ENCODE results near the gene HHAT.

The HHAT gene

DNA sequence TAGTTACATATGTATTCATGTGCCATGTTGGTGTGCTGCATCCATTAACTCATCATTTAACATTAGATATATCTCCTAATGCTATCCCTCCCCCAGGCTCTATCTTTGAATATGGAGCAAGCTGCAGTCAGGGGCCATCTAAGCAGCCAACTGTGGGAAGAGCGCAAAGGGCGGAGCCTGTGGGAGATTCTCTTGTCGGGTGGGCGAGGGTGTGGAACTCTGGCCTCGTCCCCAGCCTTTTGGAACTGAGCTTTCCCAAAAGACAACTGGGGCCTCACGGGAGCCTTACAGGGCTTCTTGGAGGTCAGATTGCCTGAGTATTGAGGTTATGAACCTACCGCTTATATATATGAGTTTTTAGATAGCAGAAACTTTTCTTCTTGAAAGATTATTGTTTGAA, 117.2 kb downstream of the HHAT start:
- no peak for DNase-seq

DNA sequence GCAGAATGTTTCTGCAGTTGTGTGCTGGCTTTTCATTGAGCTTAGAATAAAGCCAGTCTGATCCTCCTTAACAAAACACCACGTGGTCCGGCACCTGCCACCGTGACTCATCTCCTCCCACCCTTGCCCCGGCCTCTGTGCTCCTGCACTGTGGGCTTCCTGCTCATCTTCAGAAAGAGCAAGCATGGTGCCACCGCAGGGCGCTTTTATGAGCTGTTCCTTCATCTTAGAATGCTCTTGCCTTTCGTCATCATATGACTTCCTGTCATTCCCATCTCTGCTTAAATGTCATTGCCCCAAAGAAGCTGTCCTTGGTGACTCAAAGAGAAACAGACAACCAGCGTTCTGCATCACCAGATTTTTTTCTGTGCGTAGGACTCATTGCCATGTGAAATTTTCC, 117.8 kb downstream of the HHAT start:
- peak; percentile 37 to 74 (median 72) for DNase-seq

DNA sequence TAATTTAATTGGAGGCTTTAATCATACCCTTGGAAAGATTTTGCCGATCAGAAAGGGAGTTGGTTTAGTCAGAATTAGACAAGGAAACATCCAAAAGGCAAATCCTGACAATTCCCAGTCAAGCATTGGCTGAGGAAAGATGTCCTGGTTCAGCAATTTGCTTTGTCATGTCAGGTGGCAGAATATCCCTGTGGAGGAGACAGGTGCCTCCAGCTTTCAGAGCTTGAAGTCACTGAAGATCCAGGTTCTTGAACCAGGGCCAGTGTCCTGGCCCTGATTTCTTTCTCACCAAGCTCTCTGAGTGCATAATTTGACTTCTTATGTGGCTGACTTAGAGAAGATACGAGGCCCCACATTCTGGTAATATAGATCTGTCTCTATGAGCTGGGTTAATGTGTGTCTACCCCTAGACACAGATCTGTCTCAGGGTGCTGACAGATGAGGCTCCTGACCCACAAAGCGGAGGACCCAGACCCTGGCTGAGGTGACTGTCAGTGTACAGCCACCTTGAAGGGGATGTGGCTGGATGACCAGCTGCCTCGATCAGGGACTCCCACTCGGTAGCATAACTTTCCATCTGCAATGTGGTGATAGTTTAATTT, 118.9 kb downstream of the HHAT start:
- no peak for DNase-seq

DNA sequence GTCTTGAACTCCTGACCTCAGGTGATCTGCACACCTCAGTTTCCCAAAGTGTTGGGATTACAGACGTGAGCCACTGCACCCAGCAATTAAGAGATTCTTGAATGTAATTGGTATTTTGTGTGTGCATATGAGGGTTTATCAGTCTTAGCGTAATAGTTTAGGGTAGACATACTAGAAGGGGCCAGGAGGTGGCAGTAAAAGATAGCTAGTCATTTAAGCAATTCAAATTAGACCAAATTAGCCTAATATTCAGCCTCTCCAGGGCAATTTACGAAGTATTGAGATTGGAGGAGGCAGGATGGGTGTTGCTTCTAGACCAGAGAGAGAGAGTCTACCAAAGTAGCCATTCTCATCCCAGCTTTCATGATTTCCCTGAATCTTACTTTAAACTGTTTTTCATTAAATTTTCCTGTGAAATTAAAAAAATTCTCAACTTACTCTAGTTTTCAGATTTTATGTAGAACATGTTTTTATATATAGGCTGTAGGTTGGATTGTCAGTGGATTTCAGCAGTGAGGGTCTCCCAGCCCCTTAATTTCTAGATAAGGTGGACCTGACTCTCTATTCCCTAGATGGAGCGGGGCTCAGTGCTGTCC, 119.7 kb downstream of the HHAT start:
- peak; percentile 38 to 54 (median 52) for DNase-seq

DNA sequence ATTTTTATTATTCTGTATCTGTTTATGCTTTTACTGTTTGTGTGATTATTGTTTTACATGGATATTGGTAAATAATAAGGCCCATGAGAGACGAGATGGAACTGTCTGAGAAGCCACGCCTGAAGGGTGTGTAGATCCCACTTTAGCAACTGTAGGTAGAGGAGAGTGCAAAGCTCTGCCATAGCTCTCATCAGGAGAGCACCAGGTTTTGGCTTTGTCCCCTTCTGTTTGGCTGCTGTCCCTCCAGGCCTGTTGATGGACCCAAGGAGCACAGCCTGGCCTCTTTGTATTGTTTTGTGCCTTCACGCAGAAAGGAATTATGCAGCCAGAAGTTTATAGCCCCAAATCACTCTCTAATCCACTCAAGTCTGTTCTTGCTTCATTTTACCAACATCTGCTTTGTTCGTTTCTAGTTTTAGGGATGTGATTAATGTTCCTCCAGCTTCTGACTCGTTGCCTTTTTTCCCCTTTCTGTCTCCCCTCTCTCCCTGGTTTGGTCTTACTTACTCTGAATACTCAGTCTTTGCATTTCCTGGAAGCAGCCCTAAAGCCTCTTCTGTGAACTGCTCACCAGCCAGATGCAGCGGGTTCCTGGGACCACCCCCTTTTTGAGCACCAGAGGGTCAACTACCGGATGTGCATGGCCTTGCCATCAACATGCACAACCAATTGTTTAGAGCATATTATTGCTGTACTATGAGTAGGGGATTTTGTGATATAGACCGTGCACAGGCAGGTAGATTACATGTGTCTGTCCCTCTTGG, 127.3 kb downstream of the HHAT start:
- DNase-seq = peak in 2 of 4 experiments; percentile 15 to 16

DNA sequence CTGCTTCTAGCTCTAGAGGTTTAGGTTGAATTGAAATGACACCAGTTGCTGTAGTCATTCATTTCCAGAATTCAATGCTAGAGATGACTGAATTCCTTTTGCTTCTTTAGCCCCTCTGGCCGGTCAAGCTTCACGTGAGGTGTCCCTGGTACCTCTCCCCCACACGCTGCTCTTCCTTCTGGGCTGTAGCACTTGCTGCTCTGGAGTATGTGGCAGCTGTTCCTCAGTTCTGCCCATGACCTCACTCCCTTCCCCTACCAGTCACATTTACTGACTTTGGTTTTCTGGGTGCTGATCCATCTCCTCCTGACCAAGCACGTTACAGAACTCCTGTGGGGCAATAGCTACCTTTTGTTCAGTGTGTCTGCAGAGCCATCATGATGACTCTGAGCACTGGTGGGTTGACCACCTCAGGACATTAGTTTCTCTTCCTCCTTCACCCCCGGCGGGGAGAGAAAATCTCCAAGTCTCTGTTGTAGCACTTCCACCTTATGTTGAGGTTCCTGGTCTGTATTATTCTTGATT, 128.1 kb downstream of the HHAT start:
- DNase-seq = peak; percentile 56 to 84 (median 74)

DNA sequence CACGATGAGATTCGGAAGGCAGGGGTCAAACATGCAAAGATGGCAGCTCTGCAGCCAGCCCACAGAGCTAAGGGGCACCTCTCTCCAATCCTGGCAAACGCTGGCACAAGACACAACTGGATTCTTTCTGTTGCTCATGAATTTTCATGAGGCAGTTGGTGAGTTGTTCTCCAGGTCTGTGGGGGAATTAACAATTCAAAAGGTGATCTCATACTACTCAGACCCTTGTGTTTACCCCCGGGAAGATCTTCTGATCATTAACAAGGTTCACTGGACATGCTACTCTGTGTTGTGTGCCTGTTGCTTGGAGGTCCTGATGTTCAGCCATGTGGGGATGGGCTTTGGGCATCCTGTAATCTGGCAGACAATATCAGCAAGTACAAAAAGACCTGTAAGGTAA, 128.9 kb downstream of the HHAT start:
- no peak for DNase-seq

DNA sequence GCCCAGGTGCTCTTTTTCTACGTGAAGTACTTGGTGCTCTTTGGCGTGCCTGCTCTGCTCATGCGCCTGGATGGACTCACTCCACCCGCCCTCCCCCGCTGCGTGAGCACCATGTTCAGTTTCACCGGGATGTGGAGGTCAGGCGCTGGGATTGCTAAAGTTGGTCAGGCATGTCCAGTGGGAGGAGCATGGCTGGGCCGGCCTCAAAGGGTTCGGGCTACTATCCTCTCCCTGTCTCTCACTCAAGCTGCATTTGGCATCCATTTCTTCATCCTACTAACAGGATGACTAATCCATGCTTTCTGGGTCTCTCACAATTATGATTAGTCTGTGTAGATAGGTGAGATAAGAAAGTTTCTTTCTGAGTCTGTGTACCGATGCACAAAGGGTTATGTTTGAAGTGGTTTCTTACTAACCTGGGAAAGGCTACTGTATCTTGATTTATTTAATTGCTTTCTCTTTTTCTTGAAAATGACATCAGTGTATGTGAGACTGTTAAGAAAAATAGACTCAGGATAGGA, 135.9 kb downstream of the HHAT start:
- DNase-seq = no peak

DNA sequence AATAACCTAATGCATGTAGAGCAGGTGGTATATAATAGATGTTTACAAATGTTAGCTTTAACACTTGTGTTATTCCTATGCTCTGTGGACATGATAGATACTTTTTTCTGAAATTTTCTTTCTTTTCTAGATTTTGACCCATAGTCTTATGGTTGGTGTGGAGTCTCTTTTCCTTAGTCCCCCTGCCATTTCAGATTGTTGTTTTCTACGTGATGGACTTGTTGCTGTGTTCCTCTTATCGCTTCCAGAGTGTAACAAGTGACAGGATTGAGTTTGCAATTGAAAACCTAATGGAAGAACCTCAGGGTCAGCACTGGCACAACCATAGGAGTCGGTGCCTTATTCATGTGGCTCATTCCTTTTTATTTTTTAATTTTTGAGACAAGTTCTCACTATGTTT, 136.4 kb downstream of the HHAT start:
- DNase-seq = no peak

DNA sequence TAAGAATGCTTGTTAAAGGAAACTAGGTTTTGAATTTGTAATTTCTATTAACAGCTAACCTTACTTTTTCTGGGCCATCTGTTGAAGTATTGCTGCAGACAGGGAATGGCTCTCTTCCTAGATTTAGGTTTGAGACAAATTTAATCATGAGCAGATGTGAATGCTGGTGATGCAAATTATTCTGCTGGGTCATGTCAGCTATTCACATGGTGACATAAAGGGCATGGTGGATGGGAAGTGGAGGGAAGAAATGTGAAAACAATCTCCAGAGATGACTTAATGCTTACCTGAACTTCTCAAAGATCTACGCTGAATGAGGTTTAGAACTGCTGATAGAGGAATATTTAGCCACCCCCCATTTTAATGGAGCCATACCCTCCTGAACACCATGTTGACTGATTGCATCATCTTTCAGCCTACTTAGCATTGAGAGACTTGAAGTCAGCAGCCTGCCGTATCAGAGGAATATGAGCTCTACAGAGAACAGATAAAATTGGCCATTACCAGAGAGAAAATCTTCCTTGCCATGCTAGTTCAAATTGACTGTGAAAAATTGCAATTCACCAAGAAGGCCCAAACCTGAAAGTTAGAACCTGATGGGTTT, 138.8 kb downstream of the HHAT start:
- no peak for DNase-seq

DNA sequence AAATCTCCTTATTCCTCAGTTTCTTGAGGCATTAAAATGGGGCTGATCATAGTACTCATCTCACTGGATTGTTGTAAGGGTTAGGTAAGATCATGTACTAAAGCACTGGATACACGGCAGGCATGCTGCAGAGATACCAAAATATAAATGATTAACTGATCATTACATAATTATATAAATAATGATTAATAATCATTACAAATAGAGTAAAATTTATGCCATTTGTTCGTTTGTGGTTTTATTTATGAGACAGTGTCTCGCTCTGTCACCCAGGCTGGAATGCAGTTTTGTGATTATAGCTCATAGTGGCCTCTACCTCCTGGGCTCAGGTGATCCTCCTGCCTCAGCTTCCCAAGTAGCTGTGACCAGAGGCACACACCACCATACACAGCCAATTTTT, 140.7 kb downstream of the HHAT start:
- DNase-seq = no peak

DNA sequence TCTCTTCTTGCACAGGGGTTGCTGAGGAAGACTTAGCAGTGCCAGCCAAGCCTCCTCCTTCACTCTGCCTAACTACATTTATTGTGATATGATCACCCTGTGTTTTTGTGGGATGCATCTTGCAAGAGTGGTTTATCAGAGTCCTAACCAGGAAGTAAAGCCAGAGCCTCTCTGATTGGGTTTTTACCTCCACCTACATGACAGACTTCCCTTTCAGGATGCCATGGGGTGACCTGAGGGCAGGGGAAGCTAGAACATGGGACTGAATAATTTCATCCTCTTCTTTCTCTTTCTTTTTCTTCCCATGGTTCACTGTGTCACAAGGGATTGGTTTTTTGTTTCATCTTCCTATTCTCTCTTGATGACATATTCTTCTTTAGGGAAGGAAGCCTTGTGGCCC, 146.6 kb downstream of the HHAT start:
- peak; percentile 13 to 61 (median 46) for DNase-seq

DNA sequence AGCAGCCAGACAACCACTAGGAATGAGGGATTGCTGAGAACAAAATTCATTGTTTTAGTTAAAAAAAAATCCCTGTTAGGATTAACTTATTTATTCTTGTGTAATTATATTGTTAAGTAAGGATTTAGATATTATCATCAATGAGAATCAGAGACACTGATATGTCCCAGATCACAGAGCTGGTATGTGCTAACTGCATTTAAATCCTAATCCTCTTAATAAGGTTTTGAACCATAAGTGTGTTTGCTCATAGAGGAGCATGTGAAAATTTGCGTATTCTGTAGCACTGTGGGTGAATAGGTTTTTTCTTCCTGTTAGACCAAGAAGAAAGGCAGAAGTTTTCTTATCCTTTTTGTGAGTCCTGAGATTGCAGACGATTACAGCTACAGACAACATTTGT, 147.1 kb downstream of the HHAT start:
- no peak for DNase-seq

DNA sequence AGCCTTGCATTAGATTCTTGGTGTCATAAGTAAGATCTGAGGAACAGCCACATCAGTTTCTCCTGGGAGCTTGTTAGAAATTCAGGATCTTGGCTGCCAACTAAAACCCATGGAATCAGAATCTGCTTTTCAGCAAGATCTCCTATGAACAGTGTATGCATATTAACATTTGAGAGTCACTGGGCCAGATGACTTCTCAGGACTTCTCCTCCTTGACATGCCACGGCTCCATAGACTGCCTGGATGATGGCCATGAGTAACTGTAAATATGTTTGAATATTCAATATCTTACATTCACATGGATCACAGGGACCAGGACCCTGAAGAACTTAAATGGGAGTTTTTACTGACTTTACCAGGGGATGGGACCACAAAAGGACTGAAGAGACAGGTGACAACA, 148.0 kb downstream of the HHAT start:
- no peak for DNase-seq

DNA sequence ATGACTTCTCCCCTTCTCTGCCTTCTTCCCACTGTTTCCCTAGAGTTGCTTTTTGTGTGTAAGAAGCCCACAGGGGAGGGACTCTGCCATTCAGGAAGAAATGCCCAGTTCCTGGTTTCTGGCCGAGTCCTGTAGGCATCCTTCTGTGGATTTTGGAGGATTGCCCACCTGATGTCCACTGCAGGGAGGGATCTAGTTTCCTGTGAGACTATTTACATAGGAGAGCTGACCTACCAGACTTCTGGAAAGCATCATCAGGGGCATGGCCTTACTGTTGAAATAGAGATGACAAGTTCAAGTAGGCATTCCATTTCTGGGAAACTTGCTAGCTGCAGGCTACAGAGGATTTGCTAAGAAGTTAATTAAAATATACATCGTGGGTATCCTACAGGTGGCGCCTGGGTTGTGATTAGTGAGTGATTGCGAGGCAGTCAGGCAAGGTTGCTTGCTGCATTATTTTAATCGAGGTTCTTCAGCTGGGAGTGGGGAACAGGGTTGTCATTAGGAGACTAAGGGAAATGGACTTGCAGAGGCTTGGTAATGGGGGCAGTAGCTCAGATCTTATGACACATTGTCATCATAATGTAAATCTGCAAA, 148.7 kb downstream of the HHAT start:
- DNase-seq = no peak

DNA sequence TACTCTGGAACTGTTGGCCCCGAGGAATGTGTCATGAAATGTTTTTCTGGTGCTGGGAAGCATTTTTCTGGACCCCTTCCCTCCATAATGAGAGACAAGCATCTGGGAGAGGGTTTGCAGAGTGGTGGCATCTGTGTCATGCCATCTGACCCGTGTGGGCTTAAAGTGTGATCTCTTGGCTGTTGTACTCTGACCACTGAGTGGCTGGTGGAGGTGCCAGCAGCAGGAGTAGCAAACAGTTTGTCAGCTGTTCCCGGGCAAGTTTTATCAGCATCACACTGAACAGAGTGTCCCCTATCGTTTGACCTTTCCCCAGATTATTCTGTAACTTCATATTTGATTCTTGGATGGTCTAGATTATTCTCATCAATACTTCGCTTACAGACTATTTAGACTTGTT, 150.1 kb downstream of the HHAT start:
- DNase-seq = no peak

DNA sequence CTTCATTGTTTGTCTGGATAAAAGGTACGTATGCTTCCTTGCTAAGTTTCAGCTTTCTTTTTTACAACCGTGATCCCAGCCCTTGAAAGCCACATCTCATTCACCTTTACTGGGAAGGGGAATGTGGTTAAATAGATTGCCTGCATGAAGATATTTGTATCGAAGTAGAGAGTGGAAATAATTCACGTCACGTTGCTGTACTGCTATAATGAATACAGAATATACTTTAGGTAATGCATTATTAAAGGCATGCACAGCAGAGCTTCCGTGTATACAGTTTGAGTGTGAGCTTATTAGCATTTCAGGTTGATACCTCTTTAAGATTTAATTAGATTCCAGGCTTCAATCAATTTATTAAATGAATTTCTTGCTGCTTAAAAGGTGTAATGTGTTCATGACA, 153.8 kb downstream of the HHAT start:
- no peak for DNase-seq

DNA sequence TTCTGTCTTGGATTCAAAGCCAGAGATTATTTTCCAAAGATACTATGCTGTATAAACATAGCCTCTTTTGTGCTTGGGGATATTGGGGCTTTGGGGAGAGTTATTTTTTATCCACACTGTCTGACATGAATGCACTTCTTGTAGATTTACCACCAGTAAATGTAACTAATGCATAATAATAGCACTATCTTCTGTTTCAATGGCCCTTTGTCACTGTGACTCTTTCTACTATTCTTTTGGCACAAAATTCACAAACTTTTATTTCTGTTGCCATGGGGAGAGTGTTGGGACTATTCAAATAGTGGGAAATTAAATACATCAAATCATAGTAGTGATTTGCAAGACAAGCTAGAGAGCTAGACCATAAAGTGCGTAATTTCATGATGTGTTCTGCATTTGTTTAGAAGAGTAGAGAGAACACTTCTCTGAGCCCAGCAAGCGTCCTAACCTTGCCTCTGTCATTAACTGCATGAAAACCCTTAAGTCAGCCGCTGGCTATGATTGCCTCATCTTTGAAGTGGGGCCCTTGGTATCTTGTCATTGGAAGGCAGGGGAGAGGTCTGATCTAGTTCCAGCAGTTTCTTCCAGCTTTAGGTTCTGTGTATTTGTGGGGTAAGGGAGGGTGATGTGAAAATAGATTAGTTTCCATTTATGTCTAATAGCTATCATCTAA, 154.4 kb downstream of the HHAT start:
- no peak for DNase-seq

DNA sequence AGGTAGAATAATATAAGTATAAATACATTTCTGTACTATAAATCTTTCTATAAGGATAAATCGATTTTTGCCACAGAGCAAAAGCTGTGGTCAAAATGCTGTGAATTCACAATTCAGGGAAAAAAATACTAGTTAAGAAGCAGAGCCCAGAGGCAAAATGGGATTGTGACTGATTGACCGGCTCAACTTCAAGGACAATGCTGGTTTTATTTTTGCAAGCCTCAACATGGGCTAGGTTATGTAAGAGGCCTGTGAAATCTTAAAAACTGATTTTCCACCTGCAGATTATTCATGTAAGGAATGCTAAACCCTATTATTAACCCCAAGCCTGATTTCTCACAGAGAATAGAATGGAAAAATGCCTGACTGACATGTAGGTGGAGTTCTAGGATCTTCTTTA, 155.1 kb downstream of the HHAT start:
- no peak for DNase-seq

DNA sequence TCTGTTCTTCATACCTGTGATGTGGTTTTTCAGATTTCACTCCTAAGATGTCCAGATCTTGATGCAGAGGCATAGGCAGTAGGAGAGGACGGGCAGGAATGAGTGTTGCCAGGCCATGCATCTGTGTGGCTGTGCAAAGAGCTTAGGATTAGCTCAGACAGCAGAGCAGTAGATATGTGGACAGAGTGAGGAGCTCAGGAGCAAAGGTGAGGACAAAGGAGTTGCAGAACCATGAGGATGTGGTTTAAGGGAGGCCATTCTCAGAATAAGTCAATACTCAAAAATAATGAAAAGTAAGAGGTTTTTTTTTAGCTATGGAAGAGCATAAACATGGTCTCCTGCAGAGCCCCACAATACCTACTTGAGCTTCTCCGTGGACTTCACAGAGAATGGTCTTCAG, 158.3 kb downstream of the HHAT start:
- no peak for DNase-seq

DNA sequence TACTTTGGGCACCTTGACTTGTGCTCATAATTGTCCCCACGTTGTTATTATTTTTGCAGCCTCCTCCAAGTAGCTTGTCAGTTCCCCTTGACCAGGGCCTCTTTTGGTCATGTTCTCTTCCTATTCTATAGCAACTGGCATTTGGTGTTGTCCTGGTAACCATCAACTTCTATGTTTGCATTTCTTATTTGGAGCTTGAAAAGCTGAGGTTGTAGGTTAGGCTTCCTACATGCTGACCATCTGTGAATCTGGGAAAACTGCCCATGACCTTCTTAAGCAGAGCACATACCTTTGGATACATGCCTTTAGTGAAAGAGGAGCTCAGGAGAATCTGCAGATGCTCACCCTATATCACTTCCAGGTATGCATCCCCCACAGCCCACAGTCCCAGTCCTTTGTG, 160.8 kb downstream of the HHAT start:
- no peak for DNase-seq

DNA sequence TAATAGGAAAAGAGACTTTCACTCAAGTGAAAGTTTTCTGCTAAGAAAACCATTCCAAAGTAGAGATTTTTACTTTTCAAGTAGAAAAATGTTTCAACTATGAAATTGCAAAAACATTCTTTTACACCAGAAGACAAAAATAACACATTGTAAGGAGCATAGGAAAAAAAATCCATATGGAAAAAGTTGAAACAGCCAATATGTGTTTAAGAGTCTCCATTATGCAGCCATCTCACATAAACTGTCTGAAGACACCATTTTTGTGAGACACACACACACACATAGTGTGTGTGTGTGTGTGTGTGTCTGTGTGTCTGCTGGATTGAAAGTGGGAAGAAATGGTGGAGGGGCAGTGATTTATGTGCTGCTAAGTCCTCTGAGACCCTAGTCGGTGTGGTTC, 162.1 kb downstream of the HHAT start:
- DNase-seq = no peak
